OCI-LY1 (cell line): ENCODE data around the gene HACL1.

ENCODE experiments used
- H2AFZ ChIP-seq: fragments of 200-600 bp; sonication (generic), shearing (Covaris generic); 2 replicates; pipeline ENCODE4 v1.6.0; 2014; ENCODE audit warnings: antibody characterized with exemption, mild to moderate bottlenecking, low read length
- H3F3A ChIP-seq: fragments of 200-600 bp; sonication (generic), shearing (Covaris generic); 2 replicates; pipeline ENCODE4 v1.6.0; 2014; ENCODE audit warnings: mild to moderate bottlenecking, antibody characterized with exemption, low read length, moderate library complexity; ENCODE audit not compliant: insufficient read depth
- H3K27ac ChIP-seq: fragments of 200-600 bp; sonication (generic); 2 replicates; pipeline ENCODE4 v1.5.1; 2014; ENCODE audit warnings: low read length, mixed run types, mild to moderate bottlenecking, low read depth; ENCODE audit not compliant: poor library complexity, severe bottlenecking
- H3K27me3 ChIP-seq: fragments of 200-600 bp; sonication (generic); 2 replicates; pipeline ENCODE4 v1.6.0; 2014; ENCODE audit warnings: antibody characterized with exemption, mild to moderate bottlenecking, low read length, moderate library complexity; ENCODE audit not compliant: insufficient read depth
- H3K36me3 ChIP-seq: fragments of 200-600 bp; sonication (generic); 2 replicates; pipeline ENCODE4 v1.6.1; 2014; ENCODE audit warnings: mild to moderate bottlenecking, antibody characterized with exemption, low read length, moderate library complexity, mixed read lengths; ENCODE audit not compliant: insufficient read depth
- H3K4me1 ChIP-seq: fragments of 200-600 bp; sonication (generic); 2 replicates; pipeline ENCODE4 v1.5.1; 2014; ENCODE audit warnings: mild to moderate bottlenecking, low read length, moderate library complexity; ENCODE audit not compliant: insufficient read depth, severe bottlenecking
- H3K4me2 ChIP-seq: fragments of 200-600 bp; sonication (generic), shearing (Covaris generic); 2 replicates; pipeline ENCODE4 v1.6.1; 2014; ENCODE audit warnings: low read length
- H3K4me3 ChIP-seq: fragments of 200-600 bp; sonication (generic); 2 replicates; pipeline ENCODE4 v1.5.1; 2014; ENCODE audit warnings: low read length, low read depth, mild to moderate bottlenecking, mixed read lengths; ENCODE audit not compliant: poor library complexity, severe bottlenecking
- H3K79me2 ChIP-seq: fragments of 200-600 bp; shearing (Covaris generic); 2 replicates; pipeline ENCODE4 v1.6.1; 2016; ENCODE audit warnings: mixed run types, low read length, mixed read lengths; ENCODE audit not compliant: insufficient read depth
- H3K9ac ChIP-seq: fragments of 200-600 bp; sonication (generic), shearing (Covaris generic); 2 replicates; pipeline ENCODE4 v1.6.1; 2014; ENCODE audit warnings: mild to moderate bottlenecking, low read length, mixed read lengths
- H3K9me2 ChIP-seq: fragments of 200-600 bp; sonication (generic), shearing (Covaris generic); 2 replicates; pipeline ENCODE4 v1.6.1; 2014; ENCODE audit warnings: low read depth, mild to moderate bottlenecking, low read length, mixed read lengths
- H3K9me3 ChIP-seq: fragments of 200-600 bp; shearing (Covaris generic); 2 replicates; pipeline ENCODE4 v1.6.1; 2014; ENCODE audit warnings: low read length, mixed read lengths
- H4K20me1 ChIP-seq: fragments of 200-600 bp; sonication (generic), shearing (Covaris generic); 2 replicates; pipeline ENCODE4 v1.6.0; 2016; ENCODE audit warnings: mild to moderate bottlenecking, low read length; ENCODE audit not compliant: insufficient read depth
- CTCF ChIP-seq: fragments of 200-600 bp; sonication (generic), shearing (Covaris generic); IDR thresholded peaks from 2 replicates; pipeline ENCODE4 v1.5.1; 2017; ENCODE audit warnings: mild to moderate bottlenecking, antibody characterized with exemption, low read length, moderate library complexity, mixed read lengths
- EZH2 ChIP-seq: fragments of 200-600 bp; sonication (generic), shearing (Covaris generic); IDR thresholded peaks from 2 replicates; pipeline ENCODE4 v1.8.0; 2017; ENCODE audit warnings: borderline replicate concordance, mixed run types, mild to moderate bottlenecking, antibody characterized with exemption, low read length, moderate library complexity, mixed read lengths

Gene HACL1

GRCh38 chr3:15512166-15512565, 89.2 kb downstream of the HACL1 start:
- no peak overlapping the region for H2AFZ ChIP-seq
- H3K4me2 ChIP-seq: no peak overlapping the region
- peaks cover 5% of the 10 kb centered on the region for H3K4me1 ChIP-seq
- H3F3A ChIP-seq: no peaks in the 10 kb centered on the region
- H3K4me3 ChIP-seq: no peak overlapping the region
- H3K27ac ChIP-seq: no peak overlapping the region
- no peak for TF ChIP-seq EZH2
- no peak for TF ChIP-seq CTCF
- H3K79me2 ChIP-seq: no peaks in the 10 kb centered on the region
- no peaks in the 10 kb centered on the region for H3K36me3 ChIP-seq
- no peaks in the 10 kb centered on the region for H4K20me1 ChIP-seq
- H3K9ac ChIP-seq: no peak overlapping the region
- H3K27me3 ChIP-seq: peaks cover 4% of the 10 kb centered on the region; the same call in 1 of the 2 replicates
- no peaks in the 10 kb centered on the region for H3K9me3 ChIP-seq
- H3K9me2 ChIP-seq: no peaks in the 10 kb centered on the region

- Histone ChIP-seq H3K4me3 (no peak overlapping the region), H3K27me3 (peaks cover 4% of the 10 kb centered on the region; the same call in 1 of the 2 replicates), H3K27ac (no peak overlapping the region), H3K9me3 (no peaks in the 10 kb centered on the region), H3K4me1 (no peaks in the 10 kb centered on the region), H3K9me2 (no peaks in the 10 kb centered on the region), H3F3A (no peaks in the 10 kb centered on the region), H3K4me2 (no peak overlapping the region), H2AFZ (no peak overlapping the region), H3K9ac (no peak overlapping the region), H3K79me2 (no peaks in the 10 kb centered on the region), H4K20me1 (no peaks in the 10 kb centered on the region), H3K36me3 (no peaks in the 10 kb centered on the region)
- TF ChIP-seq CTCF (no peak), EZH2 (no peak)
Measured at GRCh38 chr3:15511156-15511555, 90.2 kb downstream of the HACL1 start.
